NOMO-1 treated with dmso at 0.1 percent for 144 hours (cell line): ENCODE measurements around the gene DAW1.

ENCODE experiments used
- DNase-seq: peaks from one replicate; lab custom pipeline; 2025; ENCODE audit not compliant: unreplicated experiment; lab: John Stamatoyannopoulos, UW

Gene DAW1

GRCh38 chr2:227861011-227861410 lies 10.4 kb upstream of the DAW1 start:
- no peak for DNase-seq

DNA sequence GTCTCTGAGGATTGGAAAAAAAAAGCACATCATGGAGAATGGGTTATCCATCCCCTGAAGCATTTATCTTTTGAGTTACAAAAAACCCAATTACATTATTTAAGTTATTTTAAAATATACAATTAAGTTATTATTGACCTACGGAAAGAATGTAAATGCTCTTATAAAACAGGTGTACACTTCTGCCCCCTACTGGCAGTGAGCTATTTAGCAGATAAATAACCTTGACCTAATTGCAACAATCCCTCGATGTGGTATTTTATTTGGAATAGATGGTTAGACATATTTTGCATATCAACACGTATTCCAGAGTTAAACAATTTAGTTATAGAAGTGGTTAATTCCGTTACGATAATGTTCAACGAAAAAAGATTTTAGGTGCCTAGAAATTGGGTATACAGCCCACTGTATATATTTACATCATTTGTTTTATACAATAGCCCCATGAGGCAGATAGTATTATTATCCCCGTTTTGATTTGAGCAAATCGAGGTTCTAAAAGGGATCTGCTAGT lies 9.1 kb upstream of the DAW1 start:
- DNase-seq: no peak

GRCh38 chr2:227862741-227863588 lies 8.5 kb upstream of the DAW1 start:
- no peak for DNase-seq

GRCh38 chr2:227864161-227864756 lies 7.2 kb upstream of the DAW1 start:
- DNase-seq: no peak

- DNase-seq: no peak
These were observed 6.1 kb upstream of the DAW1 start for GRCh38 chr2:227865291-227865690.

GRCh38 chr2:227867386-227867785 lies 4.0 kb upstream of the DAW1 start:
- DNase-seq: no peak

GRCh38 chr2:227870710-227871374 lies 589 bp upstream of the DAW1 start:
- DNase-seq: no peak

DNA sequence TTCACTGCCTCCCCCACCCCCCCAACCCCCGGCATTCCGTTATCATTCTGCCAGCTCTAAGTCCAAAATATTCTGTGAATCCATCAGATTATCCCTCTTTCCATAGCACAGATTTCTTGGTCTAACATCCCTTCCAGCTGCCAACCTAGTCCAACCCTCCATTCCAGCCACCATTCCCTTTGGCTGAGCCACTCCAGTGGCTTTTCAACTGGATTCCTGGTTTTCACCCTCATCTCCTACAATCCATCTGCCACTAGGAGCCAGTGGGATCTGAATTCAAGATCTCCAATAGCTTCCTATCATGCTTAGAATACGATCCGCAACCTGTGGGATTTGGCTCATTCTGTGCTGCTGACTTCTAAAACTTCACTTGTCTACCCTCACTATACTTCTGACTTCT lies 1.2 kb downstream of the DAW1 start:
- DNase-seq: no peak

GRCh38 chr2:227876300-227876801 lies 4.9 kb downstream of the DAW1 start:
- no peak for DNase-seq

- no peak for DNase-seq
These were observed 6.2 kb downstream of the DAW1 start for GRCh38 chr2:227877421-227878310.

DNA sequence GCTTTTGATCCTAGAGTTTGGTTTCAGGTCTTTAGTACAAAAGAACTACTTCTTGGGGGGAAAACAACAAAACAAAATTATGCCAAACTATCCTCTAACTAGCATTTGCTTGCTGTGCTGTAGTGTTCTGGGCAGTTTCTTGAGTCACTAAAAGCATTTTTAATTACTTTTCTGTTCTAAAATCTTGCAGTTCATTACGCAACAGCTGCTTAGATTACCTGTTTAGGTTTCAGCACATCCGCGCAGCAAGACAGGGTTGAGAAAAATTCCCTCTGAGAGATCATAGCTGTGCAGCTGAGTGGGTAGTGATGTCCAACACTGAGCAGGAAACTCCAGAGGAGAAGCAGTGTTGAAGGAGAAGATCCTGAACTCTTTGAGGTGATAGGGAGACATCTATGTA lies 9.0 kb downstream of the DAW1 start:
- no peak for DNase-seq

- no peak for DNase-seq
These were observed 10.6 kb downstream of the DAW1 start for GRCh38 chr2:227881866-227882517.

DNA sequence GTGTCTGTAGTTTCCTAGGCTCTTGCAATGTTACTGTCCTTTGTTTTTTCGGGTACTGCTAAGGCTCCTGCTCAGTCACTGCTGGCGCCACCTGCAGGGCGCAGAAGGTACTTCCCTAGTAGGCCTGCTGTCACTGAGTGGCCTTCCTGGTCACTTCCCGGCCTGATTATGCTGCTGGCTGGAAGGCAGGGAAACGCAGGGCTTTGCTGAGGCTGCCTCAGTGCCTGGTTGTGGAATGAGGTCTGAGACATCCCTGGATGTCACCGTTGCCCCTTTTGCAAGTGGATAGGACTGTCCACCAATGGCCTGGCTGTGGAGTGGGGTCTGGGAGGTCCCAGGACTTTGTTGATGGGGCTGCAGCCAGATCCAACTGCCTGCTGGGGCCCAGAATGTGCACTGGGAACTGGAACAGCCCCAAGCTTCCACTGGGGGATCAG lies 13.1 kb downstream of the DAW1 start:
- peak; percentile 12 for DNase-seq

- DNase-seq: no peak
These were observed 14.7 kb downstream of the DAW1 start for GRCh38 chr2:227886149-227886548.

GRCh38 chr2:227888289-227888688 lies 16.9 kb downstream of the DAW1 start:
- DNase-seq: no peak

GRCh38 chr2:227889336-227889735 lies 17.9 kb downstream of the DAW1 start:
- no peak for DNase-seq

DNA sequence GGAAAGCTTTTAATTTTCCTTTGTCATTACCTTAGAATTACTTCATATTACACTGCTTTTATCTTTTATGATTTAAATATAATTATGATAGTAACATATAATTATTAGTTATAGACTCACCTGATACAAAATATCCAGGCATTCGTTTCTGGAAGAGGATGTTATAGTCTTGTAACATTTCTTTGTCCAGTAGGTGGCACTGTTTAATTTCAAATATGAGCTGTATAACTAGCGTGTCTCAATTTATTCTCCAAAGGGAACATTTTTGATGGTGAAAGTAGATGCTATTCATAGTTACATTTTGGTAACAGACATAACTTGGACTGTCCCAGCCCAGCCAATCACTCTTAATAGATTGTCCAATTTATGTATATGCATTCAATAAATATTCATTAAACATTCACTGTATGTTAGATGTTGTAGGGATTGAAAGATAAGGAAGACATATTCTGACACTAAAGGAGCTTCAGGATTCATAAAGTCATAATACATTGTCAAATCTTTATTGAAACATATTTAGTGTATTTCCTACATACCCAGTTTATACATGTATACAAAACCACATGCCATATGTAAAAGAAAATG lies 19.2 kb downstream of the DAW1 start:
- no peak for DNase-seq

- no peak for DNase-seq
These were observed 20.2 kb downstream of the DAW1 start for GRCh38 chr2:227891673-227892072.

GRCh38 chr2:227903381-227903780 lies 31.9 kb downstream of the DAW1 start:
- DNase-seq: no peak

DNA sequence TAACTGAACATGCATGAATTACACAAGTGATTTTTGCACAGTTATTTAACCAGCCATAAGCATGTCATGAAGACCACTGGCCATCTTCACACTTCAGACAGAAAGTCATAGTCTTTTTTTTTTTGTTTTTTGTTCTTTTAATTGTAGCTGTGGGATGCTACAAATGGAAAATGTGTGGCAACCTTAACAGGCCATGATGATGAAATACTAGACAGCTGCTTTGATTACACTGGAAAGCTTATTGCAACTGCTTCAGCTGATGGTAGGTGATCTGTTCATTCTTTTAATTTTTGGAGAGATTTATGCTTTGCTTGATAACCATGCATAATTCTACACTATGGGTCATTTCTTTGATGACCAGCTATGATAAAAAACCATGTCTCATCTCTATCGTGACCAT lies 35.6 kb downstream of the DAW1 start:
- no peak for DNase-seq
